Measurements from ENCODE around the gene MPO.

Gene MPO

GRCh38 chr17:58283674-58284612 lies 3.2 kb upstream of the MPO start:
- Histone ChIP-seq H3K4me3 (ENCODE audit: low read length) (no peak overlapping the region), H3K27ac (ENCODE audit: low read depth, low read length) (no peak overlapping the region), H3K27me3 (ENCODE audit: control insufficient read depth, low read length) (peaks cover 38% of the 10 kb centered on the region), H3K36me3 (ENCODE audit: control insufficient read depth, low read length) (no peaks in the 10 kb centered on the region), H3K4me2 (ENCODE audit: low read length) (no peak overlapping the region), H3K4me1 (ENCODE audit: control insufficient read depth, low read length) (0 out of 2 replicates have a peak, but pooled peaks cover 8% of the 10 kb centered on the region), H3F3A (ENCODE audit: control insufficient read depth, insufficient read depth) (no peaks in the 10 kb centered on the region), H3K79me2 (ENCODE audit: control insufficient read depth, low read length) (no peaks in the 10 kb centered on the region), H4K20me1 (ENCODE audit: control insufficient read depth, insufficient read depth, low read depth, low read length) (no peaks in the 10 kb centered on the region), H3K9me3 (ENCODE audit: control insufficient read depth, insufficient read depth, low read length) (no peaks in the 10 kb centered on the region), H3K9me2 (replicated peaks; ENCODE audit: control insufficient read depth, low read length) (no peaks in the 10 kb centered on the region)
- TF ChIP-seq, protein P1, sequence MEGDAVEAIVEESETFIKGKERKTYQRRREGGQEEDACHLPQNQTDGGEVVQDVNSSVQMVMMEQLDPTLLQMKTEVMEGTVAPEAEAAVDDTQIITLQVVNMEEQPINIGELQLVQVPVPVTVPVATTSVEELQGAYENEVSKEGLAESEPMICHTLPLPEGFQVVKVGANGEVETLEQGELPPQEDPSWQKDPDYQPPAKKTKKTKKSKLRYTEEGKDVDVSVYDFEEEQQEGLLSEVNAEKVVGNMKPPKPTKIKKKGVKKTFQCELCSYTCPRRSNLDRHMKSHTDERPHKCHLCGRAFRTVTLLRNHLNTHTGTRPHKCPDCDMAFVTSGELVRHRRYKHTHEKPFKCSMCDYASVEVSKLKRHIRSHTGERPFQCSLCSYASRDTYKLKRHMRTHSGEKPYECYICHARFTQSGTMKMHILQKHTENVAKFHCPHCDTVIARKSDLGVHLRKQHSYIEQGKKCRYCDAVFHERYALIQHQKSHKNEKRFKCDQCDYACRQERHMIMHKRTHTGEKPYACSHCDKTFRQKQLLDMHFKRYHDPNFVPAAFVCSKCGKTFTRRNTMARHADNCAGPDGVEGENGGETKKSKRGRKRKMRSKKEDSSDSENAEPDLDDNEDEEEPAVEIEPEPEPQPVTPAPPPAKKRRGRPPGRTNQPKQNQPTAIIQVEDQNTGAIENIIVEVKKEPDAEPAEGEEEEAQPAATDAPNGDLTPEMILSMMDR (IDR thresholded peaks at IDR 0.05; ENCODE audit: low read depth, low read length, poor library complexity, severe bottlenecking), result no peak
- no peak for TF ChIP-seq EZH2phosphoT487 (IDR thresholded peaks at IDR 0.05; ENCODE audit: borderline replicate concordance, low read length)

GRCh38 chr17:58282442-58282841 lies 1.7 kb upstream of the MPO start:
- Histone ChIP-seq H3K27me3 (ENCODE audit: control insufficient read depth, low read length) (peaks cover 38% of the 10 kb centered on the region), H3K4me2 (ENCODE audit: low read length) (no peak overlapping the region), H3K9me3 (ENCODE audit: control insufficient read depth, insufficient read depth, low read length) (no peaks in the 10 kb centered on the region), H3K4me1 (ENCODE audit: control insufficient read depth, low read length) (0 out of 2 replicates have a peak, but pooled peaks cover 8% of the 10 kb centered on the region), H3K27ac (ENCODE audit: low read depth, low read length) (no peak overlapping the region), H3K9me2 (replicated peaks; ENCODE audit: control insufficient read depth, low read length) (no peaks in the 10 kb centered on the region), H4K20me1 (ENCODE audit: control insufficient read depth, insufficient read depth, low read depth, low read length) (no peaks in the 10 kb centered on the region), H3F3A (ENCODE audit: control insufficient read depth, insufficient read depth) (no peaks in the 10 kb centered on the region), H3K4me3 (ENCODE audit: low read length) (no peak overlapping the region), H3K36me3 (ENCODE audit: control insufficient read depth, low read length) (no peaks in the 10 kb centered on the region), H3K79me2 (ENCODE audit: control insufficient read depth, low read length) (no peaks in the 10 kb centered on the region)
- no peak for TF ChIP-seq EZH2phosphoT487 (IDR thresholded peaks at IDR 0.05; ENCODE audit: borderline replicate concordance, low read length)
- TF ChIP-seq, protein P1 (IDR thresholded peaks at IDR 0.05; ENCODE audit: low read depth, low read length, poor library complexity, severe bottlenecking), result no peak

- H3K27ac ChIP-seq (ENCODE audit: low read depth, low read length), result no peak overlapping the region
- no peaks in the 10 kb centered on the region for H3K36me3 ChIP-seq (ENCODE audit: control insufficient read depth, low read length)
- H3K9me2 ChIP-seq (replicated peaks; ENCODE audit: control insufficient read depth, low read length), result no peaks in the 10 kb centered on the region
- no peaks in the 10 kb centered on the region for H3K79me2 ChIP-seq (ENCODE audit: control insufficient read depth, low read length)
- TF ChIP-seq, protein P1 (IDR thresholded peaks at IDR 0.05; ENCODE audit: low read depth, low read length, poor library complexity, severe bottlenecking), result no peak
- H3K9me3 ChIP-seq (ENCODE audit: control insufficient read depth, insufficient read depth, low read length), result no peaks in the 10 kb centered on the region
- H3K4me2 ChIP-seq (ENCODE audit: low read length), result no peak overlapping the region
- no peak overlapping the region for H3K4me3 ChIP-seq (ENCODE audit: low read length)
- H3F3A ChIP-seq (ENCODE audit: control insufficient read depth, insufficient read depth), result no peaks in the 10 kb centered on the region
- peaks cover 38% of the 10 kb centered on the region for H3K27me3 ChIP-seq (ENCODE audit: control insufficient read depth, low read length)
- H4K20me1 ChIP-seq (ENCODE audit: control insufficient read depth, insufficient read depth, low read depth, low read length), result no peaks in the 10 kb centered on the region
- H3K4me1 ChIP-seq (ENCODE audit: control insufficient read depth, low read length), result 0 out of 2 replicates have a peak, but pooled peaks cover 8% of the 10 kb centered on the region
Measured at GRCh38 chr17:58281511-58282011, 826 bp upstream of the MPO start.
